AG09309 (cell line): Measurements from ENCODE around the gene DACT2.

Experiments used
- DNase-seq: peaks from one replicate; pipeline ENCODE4 v3.0.0-alpha.2; 2010; ENCODE audit warnings: low read depth
- H3K4me3 ChIP-seq: 2 replicates; pipeline ENCODE4 v1.5.1; 2011; ENCODE audit warnings: mild to moderate bottlenecking, low read depth, low read length, moderate library complexity; ENCODE audit not compliant: control insufficient read depth
- CTCF ChIP-seq: IDR thresholded peaks from 2 replicates; pipeline ENCODE4 v1.5.1; 2011; ENCODE audit warnings: mild to moderate bottlenecking, low read depth, low read length, inconsistent platforms; ENCODE audit not compliant: insufficient read depth, control insufficient read depth; ENCODE audit errors: missing control alignments

Gene DACT2

GRCh38 chr6:168336967-168337366 is 17.4 kb upstream of the DACT2 start:
- no peak overlapping the region for H3K4me3 ChIP-seq
- TF ChIP-seq CTCF, result no peak
- no peak for DNase-seq

- TF ChIP-seq CTCF, result no peak
- no peak for DNase-seq
Observed at GRCh38 chr6:168333989-168334388, 14.4 kb upstream of the DACT2 start.

GRCh38 chr6:168333491-168333890 is 13.9 kb upstream of the DACT2 start:
- TF ChIP-seq CTCF, result no peak
- no peak overlapping the region for H3K4me3 ChIP-seq
- no peak for DNase-seq

More at GRCh38 chr6:168333989-168334388, 14.4 kb upstream of the DACT2 start:
- H3K4me3 ChIP-seq, result no peak overlapping the region

GRCh38 chr6:168333039-168333438 is 13.5 kb upstream of the DACT2 start:
- TF ChIP-seq CTCF, result peak; percentile 9
- no peak for DNase-seq
- H3K4me3 ChIP-seq, result no peak overlapping the region

- no peak for DNase-seq
- no peak overlapping the region for H3K4me3 ChIP-seq
- TF ChIP-seq CTCF, result no peak
Observed at GRCh38 chr6:168332020-168332419, 12.4 kb upstream of the DACT2 start.

GRCh38 chr6:168331058-168331457 is 11.5 kb upstream of the DACT2 start:
- H3K4me3 ChIP-seq, result no peak overlapping the region
- TF ChIP-seq CTCF, result no peak
- no peak for DNase-seq

- H3K4me3 ChIP-seq, result no peak overlapping the region
- DNase-seq, result no peak
- TF ChIP-seq CTCF, result no peak
Observed at GRCh38 chr6:168330403-168330802, 10.8 kb upstream of the DACT2 start.
